HG02759 (cell line): ENCODE measurements around the gene MRPS2.
"Not testable (repeated sequence)": the region's sequence is repeated elsewhere in the genome, so short reads cannot be mapped to it uniquely, and the experiment has no call there.

ENCODE experiments used
- ATAC-seq: cut with Tn5 transposase; IDR thresholded peaks from one replicate; pipeline ENCODE4 v1.9.1; 2021; ENCODE audit warnings: mild to moderate bottlenecking, moderate library complexity; ENCODE audit not compliant: unreplicated experiment

The MRPS2 gene

GRCh38 chr9:135526730-135527571 is 26.5 kb downstream of the MRPS2 start:
- no peak for ATAC-seq

GRCh38 chr9:135528842-135529435 is 28.5 kb downstream of the MRPS2 start:
- not testable (repeated sequence) for ATAC-seq

GRCh38 chr9:135530146-135530545 is 29.7 kb downstream of the MRPS2 start:
- ATAC-seq: no peak

- no peak for ATAC-seq
Observed at GRCh38 chr9:135531096-135531495, 30.6 kb downstream of the MRPS2 start.

GRCh38 chr9:135533113-135533512 is 32.6 kb downstream of the MRPS2 start:
- ATAC-seq: no peak

GRCh38 chr9:135533674-135534073 is 33.2 kb downstream of the MRPS2 start:
- no peak for ATAC-seq

GRCh38 chr9:135534192-135534711 is 33.8 kb downstream of the MRPS2 start:
- not testable (repeated sequence) for ATAC-seq

- ATAC-seq: not testable (repeated sequence)
Observed at GRCh38 chr9:135534826-135535225, 34.3 kb downstream of the MRPS2 start.

- ATAC-seq: not testable (repeated sequence)
Observed at GRCh38 chr9:135535631-135536030, 35.1 kb downstream of the MRPS2 start.

GRCh38 chr9:135536216-135536615 is 35.7 kb downstream of the MRPS2 start:
- ATAC-seq: no peak

- not testable (repeated sequence) for ATAC-seq
Observed at GRCh38 chr9:135543262-135543894, 42.9 kb downstream of the MRPS2 start.

GRCh38 chr9:135544981-135545635 is 44.6 kb downstream of the MRPS2 start:
- ATAC-seq: no peak

- not testable (repeated sequence) for ATAC-seq
Observed at GRCh38 chr9:135545646-135546176, 45.2 kb downstream of the MRPS2 start, which contains the start of gene OBP2A. Gene OBP2A, plus strand, starts transcription at chr9:135546126. Its CDS starts 55 bp downstream, at chr9:135546181.

GRCh38 chr9:135546792-135547617 is 46.5 kb downstream of the MRPS2 start:
- ATAC-seq: not testable (repeated sequence)

- ATAC-seq: no peak
Observed at GRCh38 chr9:135547756-135548736, 47.6 kb downstream of the MRPS2 start.

GRCh38 chr9:135549478-135550343 is 49.2 kb downstream of the MRPS2 start:
- not testable (repeated sequence) for ATAC-seq

- ATAC-seq: no peak
Observed at GRCh38 chr9:135550344-135550918, 49.9 kb downstream of the MRPS2 start.
